HL-60 (cell line): ENCODE data around the gene C12orf60.

Experiments used
- DNase-seq, 2 experiments: peaks; one replicate each; pipeline ENCODE4 v3.0.0-alpha.2; 2010 to 2020; ENCODE audit warnings: low read depth in 1 of 2, low spot score in 1 of 2
- H3K27ac ChIP-seq: fragments of 250-450 bp; sonication (Bioruptor Pico); replicated peaks from 2 replicates; pipeline ENCODE4 v1.5.1; 2020; ENCODE audit warnings: mild to moderate bottlenecking, moderate library complexity
- H3K27me3 ChIP-seq: fragments of 250-450 bp; sonication (Bioruptor Pico); 2 replicates; pipeline ENCODE4 v1.5.1; 2021; ENCODE audit warnings: mild to moderate bottlenecking, moderate library complexity; ENCODE audit not compliant: insufficient read depth, poor library complexity, severe bottlenecking
- H3K4me3 ChIP-seq: replicated peaks from 2 replicates; pipeline ENCODE4 v1.5.1; 2011; ENCODE audit warnings: mild to moderate bottlenecking, control low read depth, low read length; ENCODE audit not compliant: insufficient read depth
- GABPA ChIP-seq: IDR thresholded peaks from 2 replicates; pipeline ENCODE4 v1.6.1; 2012; ENCODE audit warnings: low read depth
- POLR2AphosphoS5 ChIP-seq: IDR thresholded peaks from 2 replicates; pipeline ENCODE4 v1.6.1; 2012; ENCODE audit warnings: low read depth
- SPI1 ChIP-seq: IDR thresholded peaks from 2 replicates; pipeline ENCODE4 v1.6.1; 2012; ENCODE audit warnings: low read depth, mild to moderate bottlenecking, borderline replicate concordance
- TF ChIP-seq, protein P1 (sequence below): IDR thresholded peaks from one replicate; pipeline ENCODE4 v1.5.1; 2011; ENCODE audit warnings: low read length, control low read depth, inconsistent platforms; ENCODE audit not compliant: insufficient read depth
- TF ChIP-seq, protein P2 (sequence below): IDR thresholded peaks from 2 replicates; pipeline ENCODE4 v1.6.1; 2012; ENCODE audit warnings: low read depth; ENCODE audit not compliant: insufficient replicate concordance

C12orf60 gene

DNA sequence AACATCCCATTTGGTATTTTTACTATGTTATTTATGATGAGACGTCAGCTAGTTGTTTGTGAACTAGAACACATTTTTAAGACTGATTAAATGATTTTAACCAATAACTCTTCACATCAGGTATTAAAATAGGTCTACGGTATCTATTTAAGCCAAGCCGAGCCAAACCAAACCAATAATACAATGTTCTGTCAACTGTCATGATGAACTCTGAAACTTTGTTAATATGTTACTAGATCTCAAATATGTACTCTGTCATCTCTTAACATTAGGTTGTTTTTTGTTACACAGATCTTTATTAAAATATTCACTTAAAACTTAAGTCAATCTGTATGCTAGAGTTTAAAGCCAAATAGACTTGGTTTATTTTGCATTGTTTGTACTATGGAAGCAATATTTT lies 38.8 kb downstream of the C12orf60 start:
- no peak overlapping the region for H3K27ac ChIP-seq
- TF ChIP-seq GABPA = no peak
- TF ChIP-seq POLR2AphosphoS5 = no peak
- no peak for TF ChIP-seq SPI1
- TF ChIP-seq, protein P1, sequence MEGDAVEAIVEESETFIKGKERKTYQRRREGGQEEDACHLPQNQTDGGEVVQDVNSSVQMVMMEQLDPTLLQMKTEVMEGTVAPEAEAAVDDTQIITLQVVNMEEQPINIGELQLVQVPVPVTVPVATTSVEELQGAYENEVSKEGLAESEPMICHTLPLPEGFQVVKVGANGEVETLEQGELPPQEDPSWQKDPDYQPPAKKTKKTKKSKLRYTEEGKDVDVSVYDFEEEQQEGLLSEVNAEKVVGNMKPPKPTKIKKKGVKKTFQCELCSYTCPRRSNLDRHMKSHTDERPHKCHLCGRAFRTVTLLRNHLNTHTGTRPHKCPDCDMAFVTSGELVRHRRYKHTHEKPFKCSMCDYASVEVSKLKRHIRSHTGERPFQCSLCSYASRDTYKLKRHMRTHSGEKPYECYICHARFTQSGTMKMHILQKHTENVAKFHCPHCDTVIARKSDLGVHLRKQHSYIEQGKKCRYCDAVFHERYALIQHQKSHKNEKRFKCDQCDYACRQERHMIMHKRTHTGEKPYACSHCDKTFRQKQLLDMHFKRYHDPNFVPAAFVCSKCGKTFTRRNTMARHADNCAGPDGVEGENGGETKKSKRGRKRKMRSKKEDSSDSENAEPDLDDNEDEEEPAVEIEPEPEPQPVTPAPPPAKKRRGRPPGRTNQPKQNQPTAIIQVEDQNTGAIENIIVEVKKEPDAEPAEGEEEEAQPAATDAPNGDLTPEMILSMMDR = no peak
- TF ChIP-seq, protein P2, sequence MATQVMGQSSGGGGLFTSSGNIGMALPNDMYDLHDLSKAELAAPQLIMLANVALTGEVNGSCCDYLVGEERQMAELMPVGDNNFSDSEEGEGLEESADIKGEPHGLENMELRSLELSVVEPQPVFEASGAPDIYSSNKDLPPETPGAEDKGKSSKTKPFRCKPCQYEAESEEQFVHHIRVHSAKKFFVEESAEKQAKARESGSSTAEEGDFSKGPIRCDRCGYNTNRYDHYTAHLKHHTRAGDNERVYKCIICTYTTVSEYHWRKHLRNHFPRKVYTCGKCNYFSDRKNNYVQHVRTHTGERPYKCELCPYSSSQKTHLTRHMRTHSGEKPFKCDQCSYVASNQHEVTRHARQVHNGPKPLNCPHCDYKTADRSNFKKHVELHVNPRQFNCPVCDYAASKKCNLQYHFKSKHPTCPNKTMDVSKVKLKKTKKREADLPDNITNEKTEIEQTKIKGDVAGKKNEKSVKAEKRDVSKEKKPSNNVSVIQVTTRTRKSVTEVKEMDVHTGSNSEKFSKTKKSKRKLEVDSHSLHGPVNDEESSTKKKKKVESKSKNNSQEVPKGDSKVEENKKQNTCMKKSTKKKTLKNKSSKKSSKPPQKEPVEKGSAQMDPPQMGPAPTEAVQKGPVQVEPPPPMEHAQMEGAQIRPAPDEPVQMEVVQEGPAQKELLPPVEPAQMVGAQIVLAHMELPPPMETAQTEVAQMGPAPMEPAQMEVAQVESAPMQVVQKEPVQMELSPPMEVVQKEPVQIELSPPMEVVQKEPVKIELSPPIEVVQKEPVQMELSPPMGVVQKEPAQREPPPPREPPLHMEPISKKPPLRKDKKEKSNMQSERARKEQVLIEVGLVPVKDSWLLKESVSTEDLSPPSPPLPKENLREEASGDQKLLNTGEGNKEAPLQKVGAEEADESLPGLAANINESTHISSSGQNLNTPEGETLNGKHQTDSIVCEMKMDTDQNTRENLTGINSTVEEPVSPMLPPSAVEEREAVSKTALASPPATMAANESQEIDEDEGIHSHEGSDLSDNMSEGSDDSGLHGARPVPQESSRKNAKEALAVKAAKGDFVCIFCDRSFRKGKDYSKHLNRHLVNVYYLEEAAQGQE = no peak
- no peaks in the 10 kb centered on the region for H3K27me3 ChIP-seq
- no peak overlapping the region for H3K4me3 ChIP-seq
- no peak for DNase-seq

DNA sequence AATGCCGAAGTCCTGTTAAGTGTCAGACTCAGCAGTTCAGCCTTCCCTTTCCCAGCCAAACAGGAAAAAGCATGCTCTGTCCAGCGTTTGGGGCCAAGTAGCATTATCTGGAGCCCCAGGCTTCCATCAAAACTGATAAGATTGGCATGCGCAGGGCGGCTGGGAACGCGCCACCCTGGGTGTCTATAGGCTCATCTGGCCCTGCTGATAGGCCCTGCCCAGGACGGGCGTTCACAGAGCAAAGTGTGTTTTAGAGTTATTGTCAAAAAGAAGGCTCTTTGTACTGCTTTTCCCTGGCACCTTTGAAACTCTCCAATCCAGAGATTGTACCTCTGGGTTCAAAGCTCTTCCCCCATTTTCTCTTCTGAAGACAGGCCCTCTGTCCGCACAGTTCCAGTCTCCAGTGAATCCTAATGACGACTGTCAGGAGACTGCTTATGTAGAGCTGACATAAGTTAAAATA lies 40.0 kb downstream of the C12orf60 start, which contains the start of gene ART4:
Gene ART4, minus strand, starts transcription at position 102 of the 463 bp plus-strand sequence. CDS start 413 bp downstream, outside the sequence.
- Histone ChIP-seq H3K27me3 (no peaks in the 10 kb centered on the region), H3K27ac (no peak within 1 kb of the TSS), H3K4me3 (no peak within 1 kb of the TSS)
- no peak for TF ChIP-seq GABPA
- TF ChIP-seq, protein P2 = peak; percentile 29
- DNase-seq = no peak

DNA sequence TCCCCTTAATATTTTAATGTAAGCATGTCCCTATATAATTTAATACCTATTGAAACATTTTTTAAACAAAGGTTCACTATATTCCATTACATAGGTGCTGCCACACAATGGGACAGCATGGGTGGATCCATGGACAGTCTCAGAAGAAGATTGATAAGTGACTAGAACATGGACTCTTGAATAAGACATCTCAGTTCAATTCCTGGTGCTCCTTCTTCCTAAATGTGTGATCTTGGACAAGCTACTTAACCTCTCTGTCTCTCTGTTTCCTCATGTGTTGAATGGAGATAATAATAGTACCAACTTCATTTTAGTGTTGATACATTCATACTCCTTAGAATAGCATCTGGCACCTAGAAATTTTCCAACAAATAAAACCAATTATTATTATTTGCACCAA lies 40.9 kb downstream of the C12orf60 start:
- DNase-seq = no peak
- Histone ChIP-seq H3K27me3 (no peaks in the 10 kb centered on the region), H3K4me3 (no peak overlapping the region), H3K27ac (no peak overlapping the region)
- TF ChIP-seq SPI1 = no peak
- TF ChIP-seq, protein P1 = no peak
- TF ChIP-seq GABPA = no peak
- TF ChIP-seq, protein P2 = no peak
- no peak for TF ChIP-seq POLR2AphosphoS5
